Measurements from ENCODE around the gene CFAP45. TPM values are rescaled to one million over a fixed set of nuclear protein-coding genes. Genes with fewer than 3 reads are reported as not detected.

CFAP45 gene
- 0.20 TPM for polyA plus RNA-seq (ENCODE audit: insufficient read length)

DNA sequence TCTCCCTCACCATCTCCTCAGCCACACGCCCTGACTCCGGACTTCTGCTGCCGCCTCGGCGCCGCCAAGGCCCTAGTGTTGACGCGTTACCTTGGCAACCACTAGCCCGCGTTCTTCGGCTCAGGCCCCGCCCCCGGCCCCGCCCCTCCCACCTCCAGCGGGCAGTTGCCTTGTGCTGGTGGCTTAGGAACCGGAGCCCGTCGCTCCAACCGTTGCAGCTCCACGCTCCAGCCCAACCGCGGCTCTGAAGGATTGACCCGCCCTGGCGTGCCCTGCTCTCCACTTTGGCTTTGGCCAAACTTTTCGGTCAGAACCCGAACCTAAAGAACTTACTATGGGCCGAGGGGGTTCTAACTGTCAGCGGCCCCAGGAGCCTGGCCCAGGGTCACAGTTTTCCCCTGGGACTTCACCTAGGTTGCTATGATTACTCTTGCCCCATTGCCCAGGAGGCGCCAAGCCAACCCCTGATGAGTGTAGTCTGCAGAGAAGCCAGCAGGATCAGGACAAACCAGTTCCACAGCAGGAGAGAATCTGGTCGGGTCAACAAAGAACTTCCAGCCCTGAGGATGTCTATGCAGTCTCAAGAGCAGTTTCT lies at the start of gene CFAP45:
TSS of gene CFAP45 (minus strand) at position 80 of the 595 bp plus-strand sequence. CDS start at position 13, 67 bp downstream.
- DNase-seq (ENCODE audit: low read depth): no peak

- no peak for DNase-seq (ENCODE audit: low read depth)
These were observed 49.2 kb upstream of the CFAP45 start for GRCh38 chr1:159949123-159949522.

- no peak for DNase-seq (ENCODE audit: low read depth)
These were observed 48.0 kb upstream of the CFAP45 start for GRCh38 chr1:159947942-159948341.

DNA sequence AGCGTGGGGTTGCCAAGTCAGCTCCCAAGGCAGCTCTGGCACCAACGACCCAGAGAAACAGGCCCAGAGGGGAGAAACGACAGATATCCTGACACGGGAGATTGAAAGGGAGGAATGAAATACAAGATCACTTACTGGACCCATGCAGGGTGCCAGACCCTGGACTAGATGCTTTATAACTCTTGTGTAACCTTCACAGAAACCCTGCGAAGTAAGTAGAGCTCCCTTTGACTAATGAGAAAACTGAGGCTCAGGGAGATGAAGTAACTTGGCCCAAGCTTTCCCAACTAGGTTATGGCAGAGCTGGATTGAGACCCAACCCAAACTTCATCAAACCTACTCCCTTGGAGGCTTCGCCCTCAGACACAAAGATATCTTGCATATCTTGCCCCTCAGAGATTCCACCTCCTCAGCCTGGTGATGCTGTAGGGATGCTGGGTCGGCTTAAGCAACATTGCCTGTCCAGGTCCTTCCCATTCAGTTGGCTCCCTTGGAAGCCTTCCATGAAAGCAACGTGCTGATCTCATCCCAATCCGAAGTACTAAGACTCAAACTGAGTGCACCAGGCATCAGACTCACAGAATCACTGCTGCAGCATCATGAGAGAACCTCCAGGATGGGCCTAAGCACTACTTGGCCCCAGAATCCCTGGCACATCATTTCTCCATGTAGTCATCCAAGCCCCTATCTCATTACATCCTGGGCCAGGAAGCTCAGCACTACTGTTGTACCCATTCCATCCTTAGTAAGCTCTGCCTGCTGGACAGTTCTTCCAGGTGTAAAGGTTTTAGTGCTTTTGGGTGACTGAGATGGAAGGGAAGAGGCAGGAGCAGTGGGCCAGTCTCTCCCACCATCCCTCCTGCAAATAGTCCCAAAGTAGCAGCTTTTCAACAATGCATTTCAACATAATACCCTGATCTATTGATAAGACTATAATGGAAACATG lies 46.5 kb upstream of the CFAP45 start:
- no peak for DNase-seq (ENCODE audit: low read depth)

- no peak for DNase-seq (ENCODE audit: low read depth)
These were observed 45.7 kb upstream of the CFAP45 start, which contains the start of gene IGSF9 for GRCh38 chr1:159945483-159946241. Gene IGSF9, minus strand, starts transcription at chr1:159945613. Its CDS starts 2,159 bp downstream, at chr1:159943454.

DNA sequence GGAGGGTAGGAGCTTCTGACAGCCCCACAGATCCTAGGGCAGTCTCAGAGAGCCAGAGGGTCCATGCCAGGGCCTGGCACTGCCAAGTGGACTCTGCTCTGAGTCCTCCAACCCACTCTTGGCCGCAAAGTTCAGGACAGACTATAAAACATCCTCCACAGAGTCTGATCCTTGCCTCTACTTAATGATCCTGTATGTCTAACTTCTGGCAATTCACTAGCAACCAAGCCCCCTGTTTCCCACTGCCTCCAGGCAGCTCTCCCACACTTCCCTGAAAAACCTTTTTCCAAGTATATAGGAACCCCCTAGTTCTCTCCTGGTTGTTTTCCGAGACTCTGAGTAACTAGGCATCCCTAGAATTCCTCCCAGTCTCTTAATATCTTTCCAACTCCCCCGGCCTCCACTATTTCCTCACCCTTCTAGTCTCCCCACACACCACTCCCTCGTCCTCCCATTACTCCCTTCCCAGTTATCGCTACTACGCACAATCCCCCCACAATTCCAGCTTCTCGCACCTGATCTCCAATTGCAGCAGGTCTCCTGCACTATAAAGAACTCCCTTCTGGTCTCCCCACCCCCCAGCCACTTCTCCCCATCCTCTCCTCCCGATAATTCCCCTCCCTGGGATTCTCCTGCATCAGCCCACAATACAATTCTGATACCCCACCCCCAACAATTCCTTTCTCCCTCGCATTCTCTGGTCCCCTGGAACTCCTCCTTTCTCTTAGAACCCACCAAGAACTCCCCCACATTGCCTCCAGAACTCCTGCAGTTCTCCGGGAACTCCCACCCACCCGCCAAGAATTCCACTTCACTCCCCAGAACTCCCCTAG lies 44.9 kb upstream of the CFAP45 start:
- no peak for DNase-seq (ENCODE audit: low read depth)

DNA sequence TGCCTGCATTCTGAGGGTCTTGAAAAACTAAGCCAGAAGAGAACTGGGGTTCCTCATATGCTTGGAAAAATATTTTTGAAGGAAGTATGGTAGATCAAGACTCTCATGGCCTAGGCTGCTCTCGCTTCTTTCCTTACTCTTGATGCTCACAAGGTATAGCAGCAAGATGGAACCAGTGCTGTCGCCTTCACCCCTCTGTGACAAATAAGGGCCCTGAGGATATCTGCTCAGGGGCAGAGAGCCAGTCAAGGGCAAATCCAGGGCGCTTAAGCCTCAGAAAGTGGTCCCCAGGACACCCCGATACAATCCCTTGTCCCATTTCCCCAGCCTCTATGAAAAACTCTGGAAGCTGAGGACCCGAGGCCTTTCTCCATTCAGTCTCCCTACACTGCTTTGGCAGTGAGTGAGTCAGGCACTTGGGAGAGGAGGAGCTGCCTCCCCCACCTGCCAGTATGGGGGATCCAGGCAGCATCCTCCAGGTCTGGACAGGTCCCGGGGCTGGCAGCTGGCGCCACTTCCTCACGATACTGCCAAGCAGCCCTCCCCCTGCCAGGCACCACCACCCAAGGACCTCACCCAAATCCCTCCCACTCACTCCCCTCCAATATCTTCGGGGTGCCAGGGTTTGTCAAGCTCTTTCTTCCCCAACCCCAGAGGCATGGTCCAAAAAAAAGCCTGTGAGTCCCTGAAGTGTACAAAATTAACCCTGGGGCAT lies 44.1 kb upstream of the CFAP45 start:
- DNase-seq (ENCODE audit: low read depth): no peak

DNA sequence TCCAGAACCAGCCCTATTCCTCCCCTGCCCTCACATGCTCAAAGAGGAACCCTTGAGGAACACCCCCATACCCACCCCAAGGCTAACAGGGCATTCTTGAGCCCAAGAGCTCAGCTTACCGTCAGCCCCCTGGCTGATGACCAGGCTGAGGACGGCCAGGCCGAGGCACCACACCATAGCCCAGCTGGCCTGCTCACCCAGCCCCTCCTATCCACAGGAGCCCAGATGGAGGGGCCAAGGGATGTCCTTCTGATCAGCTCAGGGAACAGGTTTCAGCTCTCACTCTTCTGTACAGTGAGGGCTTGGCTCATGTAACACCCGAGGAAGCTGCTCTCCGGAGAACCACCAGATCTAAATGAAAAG lies 43.3 kb upstream of the CFAP45 start:
- DNase-seq (ENCODE audit: low read depth): no peak

DNA sequence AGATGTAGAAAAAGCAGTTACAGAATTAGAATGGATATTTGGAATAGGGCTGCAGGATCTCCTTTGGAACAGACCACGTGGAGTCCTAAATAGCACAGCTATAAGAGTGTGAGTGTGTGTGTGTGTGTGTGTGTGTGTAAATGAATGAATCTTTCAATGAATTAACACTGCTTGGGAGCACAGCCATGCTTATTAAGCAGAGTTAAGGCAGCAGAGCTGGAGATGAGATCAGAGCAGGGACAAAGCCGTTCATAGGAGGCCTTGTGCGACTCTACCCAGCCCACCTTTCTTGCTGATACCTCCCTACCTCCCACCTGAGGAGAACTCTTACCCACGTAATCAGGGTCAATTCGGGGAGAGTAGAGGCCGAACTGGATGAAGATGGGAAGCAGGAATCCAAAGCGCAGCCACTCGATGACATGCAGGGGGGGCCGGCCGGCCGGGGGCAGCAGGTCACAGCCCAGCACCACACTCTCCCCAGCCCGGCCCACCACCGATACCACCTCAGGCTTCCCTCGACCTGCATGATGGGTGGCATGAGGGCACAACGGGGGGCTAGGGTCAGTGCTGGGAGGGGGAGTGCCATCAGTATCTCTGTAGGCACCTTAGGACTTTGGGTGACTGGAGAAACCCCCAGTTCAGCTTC lies 42.8 kb upstream of the CFAP45 start:
- no peak for DNase-seq (ENCODE audit: low read depth)

DNA sequence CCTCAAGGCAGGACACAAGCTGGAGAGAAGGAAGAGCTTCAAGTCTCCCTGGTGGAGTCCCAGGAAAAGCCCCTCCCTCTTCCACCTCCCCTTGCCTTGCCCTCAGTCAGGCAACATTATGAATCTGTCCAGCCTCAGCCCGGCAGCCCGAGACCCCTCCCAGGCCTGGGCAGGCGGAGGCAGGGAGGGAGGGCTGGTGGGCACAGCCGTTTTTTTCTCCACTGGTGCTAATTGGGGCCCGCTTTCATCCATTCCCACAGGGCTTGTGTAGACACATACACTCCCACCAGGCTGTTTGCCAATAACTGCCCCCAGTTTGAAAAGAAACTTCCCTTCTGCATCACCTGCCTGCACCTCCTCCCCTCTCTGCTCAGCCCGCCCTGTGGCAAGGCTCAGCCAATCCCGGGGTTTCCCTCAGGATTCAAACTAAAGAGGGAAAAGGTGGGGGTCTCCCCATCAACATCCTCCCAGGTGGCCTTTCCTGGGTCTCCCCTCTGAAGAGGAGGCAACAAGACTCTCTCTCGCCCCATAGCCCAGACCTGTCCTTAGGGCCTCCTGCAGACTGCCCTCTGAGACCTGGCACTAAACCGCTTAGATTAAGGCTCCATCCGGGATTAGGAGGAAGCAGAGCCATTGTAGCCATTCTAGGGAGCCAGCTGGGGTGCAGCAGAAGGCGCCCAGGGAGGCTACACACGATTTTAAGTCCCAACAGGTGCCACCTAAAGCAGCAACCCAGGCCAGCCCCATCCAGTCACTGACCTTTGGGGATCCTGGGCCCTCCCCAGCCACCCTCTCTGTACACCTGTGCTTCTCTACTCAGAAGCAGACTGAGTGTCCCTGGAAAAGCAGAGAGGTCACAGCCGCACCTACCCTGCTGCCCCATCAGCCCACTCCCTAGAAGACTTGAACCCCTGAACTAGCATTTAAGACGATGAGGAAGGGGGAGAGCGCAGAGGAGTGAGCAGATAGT lies 41.9 kb upstream of the CFAP45 start:
- no peak for DNase-seq (ENCODE audit: low read depth)

GRCh38 chr1:159941141-159941540 lies 41.2 kb upstream of the CFAP45 start:
- no peak for DNase-seq (ENCODE audit: low read depth)

DNA sequence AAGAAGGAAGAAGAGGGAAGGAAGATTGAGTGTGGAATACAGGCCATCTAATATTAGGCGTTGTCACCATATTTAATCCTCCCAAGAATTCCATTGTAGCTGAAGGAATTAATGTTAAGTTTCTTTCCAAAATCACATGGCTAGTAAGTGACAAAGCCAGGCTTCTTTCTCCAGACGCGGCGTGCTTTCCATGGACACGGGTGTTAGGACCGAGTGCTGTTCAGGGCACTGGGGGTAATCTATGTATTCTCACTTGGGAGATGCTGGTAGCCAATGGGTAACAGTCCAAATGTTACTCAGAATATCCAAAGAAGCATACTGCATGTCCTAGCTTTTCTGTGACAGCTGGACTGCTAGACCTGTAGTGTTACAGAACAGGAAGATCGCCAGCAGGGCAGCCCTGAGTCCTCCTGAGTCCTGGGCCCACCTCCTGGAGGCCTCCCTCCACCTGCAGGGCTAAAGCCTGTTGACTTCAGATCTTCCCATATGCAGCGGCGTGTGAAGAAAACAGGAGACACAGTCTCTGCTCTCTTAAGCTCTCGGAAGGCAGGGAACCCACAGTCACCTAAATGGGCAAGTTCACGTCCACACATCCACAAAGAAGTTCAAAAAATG lies 40.1 kb upstream of the CFAP45 start:
- DNase-seq (ENCODE audit: low read depth): no peak

- no peak for DNase-seq (ENCODE audit: low read depth)
These were observed 39.7 kb upstream of the CFAP45 start for GRCh38 chr1:159939678-159940002.

GRCh38 chr1:159938905-159939677 lies 39.1 kb upstream of the CFAP45 start:
- DNase-seq (ENCODE audit: low read depth): no peak

- no peak for DNase-seq (ENCODE audit: low read depth)
These were observed 38.4 kb upstream of the CFAP45 start for GRCh38 chr1:159938211-159938852.

- no peak for DNase-seq (ENCODE audit: low read depth)
These were observed 37.2 kb upstream of the CFAP45 start for GRCh38 chr1:159937054-159937750.

Data from forelimb muscle (tissue), 1 donor.